Fibroblast of villous mesenchyme (primary cell): ENCODE measurements around the gene GPR137B. TPM values are rescaled to one million over a fixed set of nuclear protein-coding genes. Genes with fewer than 3 reads are reported as not detected.

ENCODE experiments used
- DNase-seq: peaks from one replicate; pipeline ENCODE4 v3.0.0-alpha.2; 2010; ENCODE audit warnings: low read depth
- H3K4me3 ChIP-seq: 2 replicates; pipeline ENCODE4 v1.5.1; 2011; ENCODE audit warnings: low read depth, mild to moderate bottlenecking, low read length
- CTCF ChIP-seq: IDR thresholded peaks from 2 replicates; pipeline ENCODE4 v1.5.1; 2012; ENCODE audit warnings: low read depth, mild to moderate bottlenecking, low read length; ENCODE audit not compliant: insufficient read depth
- total RNA-seq: library from RNA; depleted of rRNA; stranded (reverse); fragments of >200 nt; gene quantifications from 2 replicates; pipeline ENCODE4 v1.2.3, GENCODE V29; 2012

The GPR137B gene
- total RNA-seq, 1 donor: 13.0 TPM

- H3K4me3 ChIP-seq: no peak overlapping the region
- DNase-seq: no peak
- no peak for TF ChIP-seq CTCF
Observed at GRCh38 chr1:236163463-236164153, 21.3 kb downstream of the GPR137B start.

GRCh38 chr1:236164273-236164672 lies 21.9 kb downstream of the GPR137B start:
- no peak for TF ChIP-seq CTCF
- no peak for DNase-seq
- H3K4me3 ChIP-seq: no peak overlapping the region

GRCh38 chr1:236165238-236165981 lies 23.1 kb downstream of the GPR137B start:
- no peak for TF ChIP-seq CTCF
- no peak for DNase-seq
- no peak overlapping the region for H3K4me3 ChIP-seq

- no peak for DNase-seq
- no peak overlapping the region for H3K4me3 ChIP-seq
- no peak for TF ChIP-seq CTCF
Observed at GRCh38 chr1:236166041-236166440, 23.7 kb downstream of the GPR137B start.

GRCh38 chr1:236167154-236167553 lies 24.8 kb downstream of the GPR137B start:
- no peak overlapping the region for H3K4me3 ChIP-seq
- no peak for TF ChIP-seq CTCF
- DNase-seq: no peak

- no peak for TF ChIP-seq CTCF
- no peak for DNase-seq
- H3K4me3 ChIP-seq: no peak overlapping the region
Observed at GRCh38 chr1:236167578-236167977, 25.2 kb downstream of the GPR137B start.
